Effector memory CD4-positive, alpha-beta T cell (primary cell): Measurements from ENCODE around the gene SEC31B.

Source experiments
- DNase-seq, 3 donors: peaks; one replicate each; pipeline ENCODE4 v3.0.0-alpha.2; 2020
- H3K27ac ChIP-seq: 2 replicates; pipeline ENCODE4 v1.7.0; 2013; ENCODE audit warnings: mild to moderate bottlenecking, low read length, moderate library complexity; ENCODE audit not compliant: insufficient read depth, poor library complexity, severe bottlenecking
- H3K27me3 ChIP-seq: replicated peaks from 2 replicates; pipeline ENCODE4 v1.7.0; 2013; ENCODE audit warnings: mild to moderate bottlenecking, low read length; ENCODE audit not compliant: insufficient read depth, control insufficient read depth, poor library complexity, severe bottlenecking
- H3K36me3 ChIP-seq: 2 replicates; pipeline ENCODE4 v1.7.0; 2013; ENCODE audit warnings: mild to moderate bottlenecking, low read length, moderate library complexity; ENCODE audit not compliant: control insufficient read depth, insufficient read depth
- H3K4me1 ChIP-seq: 2 replicates; pipeline ENCODE4 v1.7.0; 2013; ENCODE audit warnings: low read length, mild to moderate bottlenecking; ENCODE audit not compliant: control insufficient read depth, insufficient read depth, poor library complexity, severe bottlenecking
- H3K4me3 ChIP-seq: 2 replicates; pipeline ENCODE4 v1.7.0; 2013; ENCODE audit warnings: low read length, low read depth, mild to moderate bottlenecking; ENCODE audit not compliant: insufficient read depth, poor library complexity, severe bottlenecking
- H3K9me3 ChIP-seq: 2 replicates; pipeline ENCODE4 v1.7.0; 2013; ENCODE audit warnings: mild to moderate bottlenecking, low read length, moderate library complexity; ENCODE audit not compliant: control insufficient read depth

The SEC31B gene

DNA sequence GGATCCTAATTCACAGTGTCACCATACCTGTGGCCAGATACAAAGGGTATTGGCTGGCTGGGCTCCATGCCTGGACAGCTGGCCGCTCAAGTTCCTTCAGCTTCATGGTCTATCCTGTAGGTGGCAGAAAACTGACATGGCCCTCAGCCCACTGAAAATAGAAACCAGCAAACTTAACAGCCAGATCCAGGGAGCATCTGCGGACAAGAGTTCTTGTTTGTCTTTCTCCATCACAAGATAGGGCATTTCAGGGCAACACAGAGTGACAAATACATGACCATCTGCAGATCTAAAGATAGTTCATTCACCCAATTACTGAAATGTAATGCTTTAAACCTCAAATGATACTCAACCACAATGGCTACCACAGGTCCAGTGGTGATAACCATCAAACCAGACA lies 2.8 kb downstream of the SEC31B start:
- H3K27me3 ChIP-seq, result no peaks in the 10 kb centered on the region
- no peak overlapping the region for H3K27ac ChIP-seq
- peaks cover 2% of the 10 kb centered on the region for H3K4me1 ChIP-seq
- H3K36me3 ChIP-seq, result peaks cover 9% of the 10 kb centered on the region
- H3K4me3 ChIP-seq, result no peak overlapping the region
- no peaks in the 10 kb centered on the region for H3K9me3 ChIP-seq
- no peak for DNase-seq

DNA sequence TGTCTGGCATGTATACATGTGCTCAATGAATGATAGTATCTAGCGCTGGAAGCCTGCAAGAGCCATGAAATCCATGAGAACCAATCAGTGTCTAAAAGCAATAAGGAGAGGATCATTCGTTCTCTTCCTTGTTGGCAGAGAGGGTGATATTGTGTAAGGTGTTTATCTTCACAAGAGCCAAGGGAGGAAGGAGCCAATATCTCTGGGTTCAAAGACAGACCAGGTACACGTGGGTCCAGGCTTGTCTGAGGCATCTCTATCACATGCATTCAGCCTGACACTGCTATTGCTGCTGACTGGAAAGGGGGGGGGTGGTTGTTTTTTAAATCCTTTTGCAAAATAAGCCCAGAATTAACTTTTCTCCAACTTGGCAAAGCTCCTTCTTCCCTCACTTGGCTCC lies 4.0 kb downstream of the SEC31B start:
- Histone ChIP-seq H3K36me3 (peaks cover 9% of the 10 kb centered on the region), H3K4me3 (no peak overlapping the region), H3K4me1 (peaks cover 14% of the 10 kb centered on the region), H3K27ac (no peak overlapping the region), H3K27me3 (no peaks in the 10 kb centered on the region), H3K9me3 (no peaks in the 10 kb centered on the region)
- no peak for DNase-seq

DNA sequence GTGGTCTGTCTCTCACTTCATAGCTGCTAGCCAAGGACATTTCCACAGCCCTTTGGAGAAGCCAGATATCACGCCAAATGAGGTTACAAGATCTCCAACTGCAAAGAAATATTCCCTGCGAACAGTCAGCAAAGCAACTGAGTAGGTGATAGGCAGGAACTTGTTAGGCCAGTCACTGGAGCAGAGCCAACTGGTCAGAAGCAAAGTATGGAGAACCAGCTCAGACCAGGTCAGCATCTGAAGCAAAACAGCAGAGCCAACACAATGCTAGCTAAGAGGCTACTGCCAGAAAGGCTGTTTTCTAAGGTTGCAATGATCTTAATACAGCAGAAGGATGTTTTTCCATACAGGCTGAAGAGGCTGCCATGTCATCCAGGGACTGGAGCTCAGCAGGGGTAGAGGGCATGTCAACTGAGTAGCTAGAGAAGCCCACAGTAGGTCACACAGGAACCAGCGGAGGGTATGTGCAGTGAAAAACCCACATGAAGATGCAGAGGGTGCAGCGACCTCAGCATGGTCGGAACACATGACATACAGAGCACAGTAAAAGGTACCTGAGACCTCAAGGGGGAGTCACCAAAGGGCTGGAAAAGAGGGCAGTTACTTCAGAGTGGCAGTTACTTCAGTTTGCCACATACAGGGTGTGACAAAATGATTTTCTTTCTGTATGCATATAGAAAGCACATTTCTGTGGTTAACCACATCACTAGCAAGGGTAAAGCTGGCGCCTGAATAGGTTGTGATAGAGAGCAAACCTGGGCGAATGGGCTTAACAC lies 8.9 kb downstream of the SEC31B start:
- peaks cover 38% of the 10 kb centered on the region for H3K4me1 ChIP-seq
- DNase-seq, result peak; percentile 39 to 57 (median 41)
- H3K9me3 ChIP-seq, result no peaks in the 10 kb centered on the region
- H3K4me3 ChIP-seq, result no peak overlapping the region
- peak overlapping the region; percentile 39 for H3K27ac ChIP-seq
- no peaks in the 10 kb centered on the region for H3K27me3 ChIP-seq
- H3K36me3 ChIP-seq, result peaks cover 15% of the 10 kb centered on the region

DNA sequence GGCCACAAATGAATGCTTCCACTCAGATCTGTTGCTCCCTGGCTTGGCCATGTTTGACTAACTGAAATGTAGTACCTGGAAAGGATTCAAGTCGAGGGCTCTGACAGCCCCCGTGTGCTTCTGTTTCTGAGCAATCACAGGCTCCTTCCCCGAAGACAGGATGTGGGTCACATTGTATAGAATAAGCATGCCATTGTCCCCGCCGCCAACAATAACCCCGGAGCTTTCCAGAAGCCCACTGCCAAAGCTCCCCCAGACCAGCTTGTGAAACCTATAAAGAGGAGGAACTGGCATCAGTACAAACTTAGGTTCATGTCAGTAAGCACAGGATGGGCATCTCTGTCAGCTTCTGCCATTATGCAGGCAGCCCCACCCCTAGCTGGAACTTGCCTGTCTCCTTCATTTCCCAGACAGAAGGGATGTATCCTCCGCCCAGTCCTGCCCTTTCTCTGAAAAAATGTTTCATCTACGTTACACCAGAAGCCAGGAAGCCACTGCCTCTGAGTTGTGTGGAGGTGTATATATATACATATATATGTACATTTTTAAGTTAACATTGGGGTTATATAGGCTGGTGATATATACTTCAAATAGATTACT lies 10.3 kb downstream of the SEC31B start:
- DNase-seq, result no peak
- H3K27ac ChIP-seq, result peak overlapping the region; percentile 9
- H3K9me3 ChIP-seq, result no peaks in the 10 kb centered on the region
- H3K4me1 ChIP-seq, result peaks cover 38% of the 10 kb centered on the region
- H3K36me3 ChIP-seq, result peaks cover 19% of the 10 kb centered on the region
- H3K27me3 ChIP-seq, result no peaks in the 10 kb centered on the region
- no peak overlapping the region for H3K4me3 ChIP-seq

DNA sequence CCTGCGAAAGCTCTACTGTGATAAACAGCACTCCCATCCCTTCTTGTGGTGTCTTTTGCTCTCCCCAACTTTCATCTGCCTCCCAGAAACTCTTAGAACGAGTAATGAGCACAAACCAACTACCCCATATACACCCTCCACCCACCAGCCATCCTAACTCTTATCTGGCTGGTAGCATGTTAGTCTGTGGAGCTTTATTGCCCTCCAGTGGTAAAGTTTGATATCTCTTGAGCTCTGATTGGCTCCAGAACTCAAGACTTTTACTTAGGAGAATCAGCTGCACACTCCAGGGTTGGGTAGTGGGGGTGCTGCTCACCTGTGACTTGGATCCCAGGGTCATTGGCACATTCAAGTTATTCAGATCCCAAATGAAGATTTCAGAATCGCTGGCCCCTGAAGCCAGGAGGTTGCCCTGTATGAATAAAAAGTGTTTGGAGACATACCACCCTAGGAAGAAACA lies 10.9 kb downstream of the SEC31B start:
- Histone ChIP-seq H3K27ac (peak overlapping the region; percentile 9), H3K27me3 (no peaks in the 10 kb centered on the region), H3K4me1 (peaks cover 38% of the 10 kb centered on the region), H3K9me3 (no peaks in the 10 kb centered on the region), H3K4me3 (no peak overlapping the region), H3K36me3 (peaks cover 19% of the 10 kb centered on the region)
- DNase-seq, result peak in 1 of 3 donors; percentile 23

DNA sequence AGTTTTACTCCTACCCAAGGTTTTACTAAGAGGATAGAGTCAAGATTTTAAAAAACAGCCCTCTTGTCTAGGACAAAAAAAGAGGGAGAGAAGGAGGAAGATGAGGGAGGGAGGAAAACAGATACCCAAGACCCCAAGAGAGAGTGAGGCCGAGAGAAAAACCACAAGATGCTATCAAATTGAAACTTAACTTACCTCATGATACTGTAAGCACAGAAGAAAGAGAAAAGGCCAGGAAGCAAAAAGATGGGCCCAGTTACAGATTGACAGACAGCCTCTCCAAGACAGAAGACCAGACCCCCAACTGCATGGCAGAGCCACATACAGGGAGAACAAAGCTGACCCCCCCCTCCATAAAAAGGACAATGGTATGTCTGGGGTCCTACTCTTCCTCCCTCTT lies 11.4 kb downstream of the SEC31B start:
- DNase-seq, result no peak
- Histone ChIP-seq H3K4me1 (peaks cover 38% of the 10 kb centered on the region), H3K9me3 (no peaks in the 10 kb centered on the region), H3K36me3 (peaks cover 19% of the 10 kb centered on the region), H3K27me3 (no peaks in the 10 kb centered on the region), H3K27ac (no peak overlapping the region), H3K4me3 (no peak overlapping the region)

DNA sequence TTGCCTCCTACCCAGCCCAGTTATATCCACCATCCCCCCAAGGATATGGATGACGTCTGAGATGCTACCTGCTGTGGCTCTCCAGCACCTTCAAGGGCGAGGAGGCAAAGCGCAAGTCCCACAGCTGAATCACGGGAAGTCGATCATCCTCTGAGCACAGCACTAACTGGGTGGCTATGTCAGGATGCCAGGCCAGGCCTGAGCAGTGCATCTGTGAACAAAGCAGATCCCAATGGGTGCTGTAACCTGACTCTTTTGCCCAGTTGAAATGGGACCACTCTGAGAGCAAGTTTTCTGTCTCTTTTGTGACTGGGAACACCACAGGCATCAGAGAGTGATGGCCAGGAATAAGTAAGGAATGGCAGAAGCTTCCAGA lies 12.3 kb downstream of the SEC31B start:
- H3K9me3 ChIP-seq, result no peaks in the 10 kb centered on the region
- DNase-seq, result no peak
- peaks cover 24% of the 10 kb centered on the region for H3K36me3 ChIP-seq
- H3K4me3 ChIP-seq, result no peak overlapping the region
- H3K27me3 ChIP-seq, result no peaks in the 10 kb centered on the region
- peaks cover 38% of the 10 kb centered on the region for H3K4me1 ChIP-seq
- H3K27ac ChIP-seq, result no peak overlapping the region

DNA sequence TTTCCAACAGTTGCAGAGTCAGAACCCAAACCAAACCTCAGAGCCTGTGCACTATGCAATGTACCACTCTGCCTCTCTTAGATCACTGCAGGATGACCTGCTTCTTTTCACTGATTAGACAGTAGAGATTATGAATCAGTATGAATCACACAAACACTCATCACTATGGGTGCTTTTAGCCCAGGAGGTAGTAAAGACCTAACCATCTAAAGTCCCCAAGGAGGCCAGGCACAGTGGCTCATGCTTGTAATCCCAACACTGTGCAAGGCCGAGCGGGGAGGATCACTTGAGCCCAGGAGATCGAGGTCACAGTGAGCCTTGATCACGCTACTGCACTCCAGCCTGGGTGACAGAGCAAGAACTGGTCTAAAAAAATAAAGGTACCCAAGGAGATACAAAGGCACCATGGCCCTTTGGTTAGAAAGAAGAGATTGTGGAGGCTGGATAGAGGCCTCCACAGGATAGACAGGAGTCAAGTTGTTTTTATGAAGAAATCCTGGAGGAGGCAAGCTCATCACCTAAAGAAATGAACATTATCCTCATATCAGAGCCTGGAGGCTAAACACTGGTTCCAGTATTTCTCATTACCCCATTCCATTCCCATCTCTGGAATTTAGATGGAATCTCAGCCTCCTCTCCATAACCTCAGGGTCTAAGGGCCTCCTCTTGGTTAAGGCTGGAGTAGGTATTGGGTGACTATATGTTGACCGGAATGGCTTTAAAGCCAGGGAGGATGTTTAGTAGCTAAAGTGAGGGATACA lies 12.9 kb downstream of the SEC31B start:
- H3K27me3 ChIP-seq, result no peaks in the 10 kb centered on the region
- peaks cover 36% of the 10 kb centered on the region for H3K4me1 ChIP-seq
- DNase-seq, result no peak

DNA sequence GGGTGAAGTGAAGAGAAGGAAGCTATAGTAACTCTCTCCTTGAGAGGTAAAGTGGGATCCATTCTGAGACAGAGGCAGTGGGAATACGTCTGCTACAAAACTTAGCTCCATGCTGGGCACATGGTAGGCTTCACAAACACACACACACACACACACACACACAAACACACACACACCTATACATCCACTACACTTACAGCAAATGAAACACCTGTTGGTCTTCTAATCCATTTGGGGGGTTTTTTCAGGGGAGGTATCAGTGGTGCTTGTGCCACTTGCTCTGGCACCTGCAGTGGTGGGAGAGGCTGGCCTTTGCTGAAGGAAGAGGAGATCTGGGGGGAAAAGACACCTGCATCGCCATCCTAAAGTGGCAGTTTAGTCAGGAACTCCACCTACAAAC lies 14.5 kb downstream of the SEC31B start:
- Histone ChIP-seq H3K27ac (no peak overlapping the region), H3K9me3 (no peaks in the 10 kb centered on the region), H3K4me1 (peaks cover 20% of the 10 kb centered on the region), H3K4me3 (no peak overlapping the region), H3K36me3 (peaks cover 37% of the 10 kb centered on the region), H3K27me3 (no peaks in the 10 kb centered on the region)
- no peak for DNase-seq

More for the DNA sequence above, 12.9 kb downstream of the SEC31B start:
- peaks cover 29% of the 10 kb centered on the region for H3K36me3 ChIP-seq
- H3K27ac ChIP-seq, result no peak overlapping the region
- H3K4me3 ChIP-seq, result no peak overlapping the region
- H3K9me3 ChIP-seq, result no peaks in the 10 kb centered on the region

DNA sequence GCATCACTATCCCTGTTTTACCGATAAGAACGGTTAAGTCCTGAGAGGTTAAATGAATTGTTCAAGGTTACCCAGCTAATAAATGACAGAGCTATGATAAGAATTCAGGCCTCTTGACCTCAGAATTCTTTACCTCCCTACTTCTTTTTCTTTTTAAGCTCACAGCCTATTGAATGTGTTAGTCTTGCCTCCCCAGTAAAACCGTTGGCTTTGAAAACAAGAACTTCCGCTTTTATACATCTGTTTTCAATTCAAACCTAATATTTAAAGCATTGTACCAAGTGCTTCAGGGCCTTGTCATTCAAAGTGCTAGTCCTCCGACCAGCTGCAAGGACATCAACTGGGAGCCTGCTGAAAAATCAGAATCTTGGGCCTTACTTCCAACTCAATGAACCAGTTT lies 15.6 kb downstream of the SEC31B start:
- Histone ChIP-seq H3K4me1 (peaks cover 9% of the 10 kb centered on the region), H3K4me3 (no peak overlapping the region), H3K27ac (no peak overlapping the region), H3K27me3 (no peaks in the 10 kb centered on the region), H3K9me3 (no peaks in the 10 kb centered on the region), H3K36me3 (peaks cover 46% of the 10 kb centered on the region)
- no peak for DNase-seq
